GM12864 (cell line): Measurements from ENCODE around the gene AQP12A.
"Not testable (repeated sequence)": the region's sequence is repeated elsewhere in the genome, so short reads cannot be mapped to it uniquely, and the experiment has no call there.

Experiments
- DNase-seq: peaks from one replicate; pipeline ENCODE4 v3.0.0-alpha.2; 2011; ENCODE audit warnings: low read depth
- H3K4me3 ChIP-seq: 2 replicates; pipeline ENCODE4 v1.5.1; 2011; ENCODE audit warnings: mild to moderate bottlenecking, low read depth, low read length, control low read depth
- CTCF ChIP-seq: IDR thresholded peaks from 2 replicates; pipeline ENCODE4 v1.5.1; 2011; ENCODE audit warnings: low read depth, mild to moderate bottlenecking, moderate library complexity, low read length, control low read depth, inconsistent platforms; ENCODE audit errors: missing control alignments

The AQP12A gene

DNA sequence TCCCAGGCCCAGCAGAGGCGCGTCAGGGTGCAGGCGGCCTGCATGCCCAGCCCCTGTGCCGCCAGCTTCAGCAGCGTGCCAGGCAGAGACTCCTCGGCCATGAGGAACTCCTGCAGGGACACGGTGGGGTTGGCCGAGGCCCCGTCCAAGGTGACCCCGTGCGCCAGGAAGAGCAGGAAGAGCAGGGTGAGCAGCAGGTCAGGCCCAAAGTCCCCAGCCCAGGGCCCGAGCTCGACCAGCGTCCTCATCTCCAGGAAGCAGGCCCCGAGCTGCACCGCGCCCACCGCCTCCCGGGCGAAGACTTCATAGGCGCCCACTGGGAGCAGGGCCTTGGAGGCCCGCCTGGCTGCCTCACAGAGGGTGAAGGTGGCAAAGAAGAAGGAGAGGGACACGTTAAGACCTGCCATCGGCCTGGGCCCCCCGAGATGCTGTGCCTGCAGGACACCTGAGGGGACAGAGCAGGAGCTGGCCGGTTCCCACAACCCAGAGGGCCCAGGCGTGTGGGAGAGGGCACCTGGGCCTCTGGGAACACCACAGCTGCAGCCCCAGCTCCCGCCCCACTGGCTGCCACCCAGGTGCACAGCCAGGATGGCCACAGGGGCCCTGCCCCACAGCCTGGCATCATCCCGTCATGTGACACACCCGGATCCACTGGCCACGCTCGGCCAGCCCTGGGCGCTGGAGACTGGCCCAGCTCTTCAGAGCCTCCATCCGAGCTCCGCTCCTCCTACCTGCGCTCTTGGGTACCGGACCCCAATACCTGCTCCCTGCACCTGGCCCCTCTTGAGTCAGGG, 9.0 kb upstream of the AQP12A start, which contains the start of gene AQP12B:
Gene AQP12B, minus strand, starts transcription at position 455 of the 794 bp plus-strand sequence. Its CDS starts 48 bp downstream, at position 407.
- H3K4me3 ChIP-seq, DNase-seq: not testable (repeated sequence)

DNA sequence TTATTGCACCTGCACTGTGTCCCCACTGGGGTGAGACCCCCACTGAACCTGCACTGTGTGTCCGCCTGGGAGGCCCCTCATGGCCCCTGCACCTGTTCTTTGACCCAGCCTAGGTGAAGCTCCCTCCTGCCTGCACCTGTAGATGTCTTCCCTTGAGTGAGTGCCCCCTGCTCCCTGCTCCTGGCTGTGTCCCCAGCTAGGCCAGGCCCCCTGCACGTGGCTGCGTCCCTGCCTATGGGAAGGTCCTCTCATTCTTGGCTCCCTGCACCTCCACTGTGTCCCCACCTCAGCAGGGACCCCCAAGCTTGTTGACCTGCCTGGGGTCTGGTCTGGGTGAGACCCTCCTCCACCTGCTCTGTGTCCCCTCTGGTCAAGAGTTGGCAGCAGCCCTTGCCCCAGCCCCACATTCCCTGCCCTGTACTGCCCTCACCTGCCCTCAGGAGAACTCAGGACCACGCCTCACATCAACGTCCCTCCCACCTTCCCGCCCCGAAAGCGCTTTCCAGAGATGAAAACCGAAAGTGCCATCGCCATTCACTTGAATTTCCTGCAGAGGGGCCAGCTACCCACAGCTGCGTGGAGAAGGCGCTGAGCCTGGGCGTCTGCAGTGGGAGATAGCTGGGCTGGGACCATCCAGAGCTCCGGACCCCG, 8.2 kb upstream of the AQP12A start:
- H3K4me3 ChIP-seq, DNase-seq: not testable (repeated sequence)

DNA sequence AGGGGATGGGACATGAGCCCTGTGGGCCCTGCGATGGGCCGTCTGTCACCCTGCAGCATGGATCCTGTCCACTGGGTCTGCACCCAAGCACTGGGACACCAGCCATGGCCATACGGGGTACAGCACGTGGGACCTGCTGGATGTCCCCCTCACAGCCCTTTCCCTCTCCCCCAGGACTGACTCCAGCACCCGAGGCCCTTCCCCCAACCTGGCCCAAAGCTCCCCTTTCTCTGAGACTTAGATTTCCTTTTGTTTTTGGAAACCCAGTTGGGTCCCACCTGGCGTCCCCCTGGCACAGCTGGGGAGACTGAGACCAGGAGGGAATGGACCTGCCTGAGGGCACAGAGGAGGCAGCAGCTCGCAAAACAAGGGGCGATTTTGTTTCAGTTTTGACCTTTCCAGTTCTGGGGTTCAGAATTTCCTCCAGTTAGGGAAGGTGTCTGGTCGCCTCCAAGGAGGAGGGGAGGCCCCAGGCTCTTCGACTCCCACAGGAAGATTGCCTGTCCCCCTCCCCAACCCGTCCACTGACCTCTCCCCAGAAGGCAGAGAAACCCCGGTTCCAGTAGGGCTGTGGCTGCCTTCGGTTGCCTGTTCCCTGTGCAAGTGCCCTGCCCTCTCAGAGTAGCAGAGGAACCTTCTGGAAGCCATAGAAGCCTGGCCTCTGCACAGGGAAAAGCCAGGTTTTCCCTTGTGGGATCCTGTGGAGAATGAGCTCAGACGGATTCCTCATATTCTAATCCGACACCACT, 7.5 kb upstream of the AQP12A start:
- not testable (repeated sequence) for DNase-seq, H3K4me3 ChIP-seq

DNA sequence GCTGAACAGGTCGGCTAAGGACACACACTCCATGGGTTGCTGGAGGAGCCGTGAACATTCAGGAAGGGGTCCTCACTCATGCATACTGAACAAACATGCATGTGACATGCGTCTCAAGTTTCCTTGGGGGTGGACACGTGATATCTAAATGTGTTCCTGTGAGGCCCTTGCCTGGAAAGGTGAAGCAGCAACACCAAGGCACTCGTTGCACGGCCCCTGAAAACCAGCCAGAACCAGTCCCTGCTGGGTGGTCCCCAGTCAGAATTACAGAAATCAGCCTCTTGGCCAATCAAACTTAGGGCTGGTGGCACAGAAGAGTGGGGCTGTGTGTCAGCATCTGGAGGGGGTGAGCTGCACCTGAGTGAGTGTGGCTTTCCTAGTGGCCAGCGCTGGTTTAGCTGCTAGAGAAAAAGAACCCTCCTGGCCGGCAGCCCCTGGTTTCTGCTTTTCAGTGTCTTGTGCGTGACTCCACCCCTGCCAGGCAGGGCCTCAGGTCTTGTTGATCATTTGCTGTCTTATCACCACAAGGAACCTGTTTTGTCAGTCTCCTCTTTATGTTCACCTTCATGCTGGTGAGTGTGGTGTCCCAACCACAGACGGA, 5.8 kb upstream of the AQP12A start:
- DNase-seq: no peak
- no peak overlapping the region for H3K4me3 ChIP-seq
- TF ChIP-seq CTCF: no peak

GRCh38 chr2:240686460-240686859, 5.2 kb upstream of the AQP12A start:
- H3K4me3 ChIP-seq: no peak overlapping the region
- no peak for DNase-seq
- TF ChIP-seq CTCF: no peak

- H3K4me3 ChIP-seq: no peak overlapping the region
- no peak for TF ChIP-seq CTCF
- no peak for DNase-seq
Observed at GRCh38 chr2:240687045-240687740, 4.5 kb upstream of the AQP12A start.

GRCh38 chr2:240687741-240688552, 3.7 kb upstream of the AQP12A start:
- DNase-seq: no peak
- no peak overlapping the region for H3K4me3 ChIP-seq
- TF ChIP-seq CTCF: no peak
